ENCODE measurements around the gene FN1.
"Not testable (repeated sequence)": the region's sequence is repeated elsewhere in the genome, so short reads cannot be mapped to it uniquely, and the experiment has no call there.

The FN1 gene

DNA sequence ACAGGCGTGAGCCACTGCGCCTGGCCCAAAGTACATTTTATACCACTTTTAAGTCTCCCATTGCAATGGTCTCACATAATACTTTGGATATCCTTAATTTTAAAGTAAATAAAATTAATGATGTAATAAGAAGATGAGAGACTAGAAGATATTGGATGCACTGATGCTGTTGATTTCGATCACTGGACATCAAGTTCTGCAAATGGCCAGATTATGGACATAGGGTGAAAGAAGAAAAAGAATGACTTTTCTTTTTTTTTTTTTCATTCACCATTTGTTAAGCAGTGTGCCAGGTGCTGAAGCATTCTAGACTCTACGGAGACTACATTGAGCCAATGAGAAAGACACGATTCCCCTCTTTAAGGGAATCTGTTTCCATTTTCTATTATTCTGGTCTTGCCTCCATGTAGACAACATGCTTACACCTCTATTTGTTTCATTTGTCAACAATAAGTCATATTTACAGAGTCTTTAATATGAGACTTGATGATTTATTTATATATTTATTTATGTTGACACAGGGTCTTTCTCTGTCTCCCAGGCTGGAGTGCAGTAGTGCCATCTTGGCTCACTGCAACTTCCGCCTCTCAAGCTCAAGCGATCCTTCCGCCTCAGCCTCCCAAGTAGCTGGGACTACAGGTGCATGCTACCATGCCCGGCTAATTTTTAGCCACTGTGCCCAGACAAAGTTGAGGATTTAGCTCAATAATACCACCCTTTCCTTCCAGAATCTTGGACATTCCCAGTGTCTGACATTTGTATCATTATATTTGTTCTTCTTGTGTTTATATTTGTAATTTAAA lies 23.7 kb downstream of the FN1 start:
- Histone ChIP-seq H3K27ac (ENCODE audit: low read depth, low read length) (no peak overlapping the region), H3K9me3 (ENCODE audit: control insufficient read depth, insufficient read depth, low read length) (no peaks in the 10 kb centered on the region), H3K27me3 (ENCODE audit: control insufficient read depth, insufficient read depth, low read length) (no peaks in the 10 kb centered on the region), H3K4me1 (ENCODE audit: control insufficient read depth, insufficient read depth, low read length) (no peaks in the 10 kb centered on the region), H3K4me3 (ENCODE audit: low read depth, low read length) (no peak overlapping the region), H3K9ac (ENCODE audit: low read depth, low read length) (no peak overlapping the region), H3K36me3 (ENCODE audit: control insufficient read depth, insufficient read depth, low read length) (peaks cover 40% of the 10 kb centered on the region)

DNA sequence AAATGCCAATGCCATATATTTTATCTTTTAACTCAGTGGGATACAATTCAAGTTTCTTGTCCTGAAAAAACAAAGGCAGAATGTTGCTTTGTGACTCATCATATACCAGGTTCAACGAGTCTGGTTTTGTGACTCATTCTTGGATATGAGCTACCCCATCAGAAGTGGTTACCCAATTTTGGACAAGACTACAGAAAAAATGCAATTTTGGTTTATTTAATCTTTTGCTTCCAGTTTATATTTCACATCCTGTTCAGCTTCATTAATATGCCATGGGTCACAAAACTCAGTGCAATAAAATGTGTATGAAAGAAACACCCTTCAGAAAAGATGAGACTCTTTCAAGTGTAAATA lies 25.0 kb downstream of the FN1 start:
- H3K4me1 ChIP-seq (ENCODE audit: control insufficient read depth, insufficient read depth, low read length), result no peaks in the 10 kb centered on the region
- no peaks in the 10 kb centered on the region for H3K27me3 ChIP-seq (ENCODE audit: control insufficient read depth, insufficient read depth, low read length)
- H3K4me3 ChIP-seq (ENCODE audit: low read depth, low read length), result no peak overlapping the region
- peaks cover 46% of the 10 kb centered on the region for H3K36me3 ChIP-seq (ENCODE audit: control insufficient read depth, insufficient read depth, low read length)
- H3K27ac ChIP-seq (ENCODE audit: low read depth, low read length), result no peak overlapping the region
- no peak overlapping the region for H3K9ac ChIP-seq (ENCODE audit: low read depth, low read length)
- no peaks in the 10 kb centered on the region for H3K9me3 ChIP-seq (ENCODE audit: control insufficient read depth, insufficient read depth, low read length)

DNA sequence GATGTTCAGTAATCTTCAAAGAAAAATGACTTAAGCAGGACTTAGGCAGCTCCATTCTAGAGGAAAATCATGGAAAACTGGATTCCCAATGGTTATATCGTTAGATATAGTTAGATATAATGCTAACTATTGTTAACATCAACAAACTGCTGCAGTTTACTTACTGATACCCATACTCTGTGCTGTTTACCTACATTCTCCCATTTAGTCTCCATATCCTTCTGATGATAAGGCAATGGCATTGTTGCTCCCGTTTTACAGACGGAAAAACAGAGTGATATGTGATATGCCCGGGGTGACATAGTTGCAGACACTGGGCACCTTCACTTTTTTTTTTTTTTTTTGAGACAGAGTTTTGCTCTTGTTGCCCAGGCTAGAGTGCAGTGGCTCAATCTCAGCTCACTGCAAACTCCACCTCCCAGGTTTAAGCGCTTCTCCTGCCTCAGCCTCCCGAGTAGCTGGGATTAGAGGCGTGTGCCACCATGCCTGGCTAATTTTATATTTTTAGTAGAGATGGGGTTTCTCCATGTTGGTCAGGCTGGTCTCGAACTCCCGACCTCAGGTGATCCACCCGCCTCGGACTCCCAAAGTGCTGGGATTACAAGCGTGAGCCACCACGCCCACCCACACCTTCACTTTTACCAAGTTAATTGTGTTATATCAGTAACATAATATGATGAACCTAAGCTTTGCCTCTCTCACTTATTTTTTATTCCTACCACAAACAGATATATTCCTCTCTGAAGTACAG lies 25.5 kb downstream of the FN1 start:
- not testable (repeated sequence) for H3K4me1 ChIP-seq (ENCODE audit: control insufficient read depth, insufficient read depth, low read length); H3K9me3 ChIP-seq (ENCODE audit: control insufficient read depth, insufficient read depth, low read length); H3K27me3 ChIP-seq (ENCODE audit: control insufficient read depth, insufficient read depth, low read length); H3K27ac ChIP-seq (ENCODE audit: low read depth, low read length); H3K4me3 ChIP-seq (ENCODE audit: low read depth, low read length); H3K9ac ChIP-seq (ENCODE audit: low read depth, low read length)
- peaks cover 48% of the 10 kb centered on the region for H3K36me3 ChIP-seq (ENCODE audit: control insufficient read depth, insufficient read depth, low read length)

DNA sequence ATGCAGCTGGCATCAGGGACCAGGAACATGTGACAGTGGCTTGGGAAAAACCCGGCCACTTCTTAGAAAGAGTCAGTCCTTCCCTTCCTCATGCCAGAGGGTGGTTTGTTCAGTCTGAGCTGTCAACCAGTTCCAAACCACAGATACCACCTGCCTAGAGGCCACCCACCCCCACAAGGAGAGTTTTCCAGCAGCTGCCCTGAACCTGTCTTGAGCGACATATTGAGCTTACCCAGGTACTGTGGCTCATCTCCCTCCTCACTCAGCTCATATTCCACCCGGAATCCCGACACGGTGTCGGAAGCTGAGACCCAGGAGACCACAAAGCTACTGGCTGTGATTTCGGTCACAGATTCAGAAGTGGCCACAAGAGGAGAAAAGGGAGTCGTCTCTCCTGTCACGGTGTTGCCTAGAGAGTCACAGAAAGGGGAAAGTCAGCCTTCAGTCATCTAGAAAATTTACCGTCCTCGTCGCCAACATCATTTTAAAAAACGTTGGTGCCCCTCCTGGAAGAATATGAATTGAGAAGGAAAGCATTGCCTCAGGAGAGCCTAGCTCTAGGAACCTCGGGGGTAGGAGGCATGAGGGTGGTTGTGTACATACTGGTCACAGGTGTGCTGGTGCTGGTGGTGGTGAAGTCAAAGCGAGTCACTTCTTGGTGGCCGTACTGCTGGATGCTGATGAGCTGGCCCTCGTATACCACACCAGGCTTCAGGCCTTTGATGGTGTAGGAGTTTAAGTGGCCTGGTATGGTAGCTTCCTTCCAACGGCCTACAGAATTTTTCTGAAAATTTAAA lies 26.3 kb downstream of the FN1 start:
- Histone ChIP-seq H3K9me3 (ENCODE audit: control insufficient read depth, insufficient read depth, low read length) (no peaks in the 10 kb centered on the region), H3K36me3 (ENCODE audit: control insufficient read depth, insufficient read depth, low read length) (peaks cover 50% of the 10 kb centered on the region), H3K4me1 (ENCODE audit: control insufficient read depth, insufficient read depth, low read length) (no peaks in the 10 kb centered on the region), H3K27ac (ENCODE audit: low read depth, low read length) (no peak overlapping the region), H3K27me3 (ENCODE audit: control insufficient read depth, insufficient read depth, low read length) (no peaks in the 10 kb centered on the region), H3K4me3 (ENCODE audit: low read depth, low read length) (no peak overlapping the region), H3K9ac (ENCODE audit: low read depth, low read length) (no peak overlapping the region)

DNA sequence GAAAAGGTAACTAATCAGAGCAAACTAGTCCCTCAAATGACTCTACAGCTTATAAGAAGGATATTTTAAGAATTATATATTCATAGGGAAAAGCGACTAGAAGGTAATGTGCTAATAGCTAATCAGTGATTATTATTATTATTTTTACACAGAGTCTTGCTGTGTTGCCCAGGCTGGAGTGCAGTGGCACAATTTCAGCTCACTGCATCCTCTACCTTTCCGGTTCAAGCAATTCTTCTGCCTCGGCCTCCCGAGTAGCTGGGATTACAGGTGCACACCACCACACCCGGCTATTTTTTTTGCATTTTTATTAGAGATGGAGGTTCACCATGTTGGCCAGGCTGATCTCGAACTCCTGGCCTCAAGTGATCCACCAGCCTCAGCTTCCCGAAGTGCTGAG lies 27.4 kb downstream of the FN1 start:
- peaks cover 57% of the 10 kb centered on the region for H3K36me3 ChIP-seq (ENCODE audit: control insufficient read depth, insufficient read depth, low read length)

DNA sequence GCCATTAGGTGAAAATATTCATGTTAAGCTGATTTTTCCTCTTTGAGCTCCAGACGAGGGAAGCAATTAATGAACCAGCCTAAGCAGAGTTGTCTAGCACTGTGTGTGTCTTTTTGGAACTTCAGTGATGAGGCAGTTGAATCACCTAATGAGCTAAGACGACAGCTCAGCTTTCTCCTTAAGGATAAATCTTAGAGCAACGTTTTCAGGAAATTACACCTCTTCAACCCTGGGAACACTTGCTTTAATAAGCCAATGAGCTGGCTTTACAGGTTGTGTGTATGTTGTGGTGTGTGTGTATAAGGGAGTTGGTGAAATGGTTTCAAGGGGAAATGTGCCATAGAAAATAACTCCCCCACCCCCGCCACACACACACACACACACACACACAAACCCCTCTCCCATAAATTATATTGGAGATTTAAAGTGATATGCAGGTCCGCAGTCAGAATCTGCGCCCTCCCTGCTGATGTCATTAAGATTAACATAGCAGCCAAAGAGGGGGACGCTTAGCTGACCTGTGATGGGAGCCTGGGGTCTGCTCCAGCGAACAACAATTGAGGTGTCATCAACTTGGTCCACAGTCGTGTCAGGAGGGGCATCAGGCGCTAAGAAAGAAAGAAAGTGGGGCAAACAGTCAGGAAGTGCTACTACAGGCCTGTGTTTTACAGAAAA lies 28.1 kb downstream of the FN1 start:
- peaks cover 4% of the 10 kb centered on the region; the same call in 1 of the 2 replicates for H3K4me1 ChIP-seq (ENCODE audit: control insufficient read depth, insufficient read depth, low read length)
- H3K27me3 ChIP-seq (ENCODE audit: control insufficient read depth, insufficient read depth, low read length), result no peaks in the 10 kb centered on the region

More for the DNA sequence above, 27.4 kb downstream of the FN1 start:
- H3K27me3 ChIP-seq (ENCODE audit: control insufficient read depth, insufficient read depth, low read length); H3K4me1 ChIP-seq (ENCODE audit: control insufficient read depth, insufficient read depth, low read length); H3K27ac ChIP-seq (ENCODE audit: low read depth, low read length); H3K4me3 ChIP-seq (ENCODE audit: low read depth, low read length); H3K9ac ChIP-seq (ENCODE audit: low read depth, low read length); H3K9me3 ChIP-seq (ENCODE audit: control insufficient read depth, insufficient read depth, low read length): not testable (repeated sequence)

DNA sequence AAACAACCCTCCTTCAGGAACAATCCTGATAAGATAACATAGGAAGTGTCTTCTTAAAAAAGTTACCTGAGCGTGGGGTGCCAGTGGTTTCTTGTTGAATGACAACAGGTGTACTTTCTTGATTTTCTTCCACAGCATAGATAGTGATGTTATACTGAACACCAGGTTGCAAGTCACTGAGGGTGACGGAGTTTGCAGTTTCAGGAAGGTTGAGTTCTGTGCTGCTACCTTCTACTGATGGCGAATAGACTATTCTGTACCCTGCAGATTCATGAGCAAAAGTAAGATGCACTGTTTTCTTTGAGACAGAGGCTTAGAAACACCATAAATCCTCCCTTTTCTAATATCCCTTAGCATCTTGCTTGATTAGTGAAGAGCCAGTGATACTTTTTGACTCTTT lies 28.8 kb downstream of the FN1 start:
- Histone ChIP-seq H3K4me3 (ENCODE audit: low read depth, low read length) (no peak overlapping the region), H3K9ac (ENCODE audit: low read depth, low read length) (no peak overlapping the region), H3K4me1 (ENCODE audit: control insufficient read depth, insufficient read depth, low read length) (peaks cover 4% of the 10 kb centered on the region; the same call in 1 of the 2 replicates), H3K36me3 (ENCODE audit: control insufficient read depth, insufficient read depth, low read length) (peaks cover 62% of the 10 kb centered on the region), H3K9me3 (ENCODE audit: control insufficient read depth, insufficient read depth, low read length) (no peaks in the 10 kb centered on the region), H3K27ac (ENCODE audit: low read depth, low read length) (no peak overlapping the region), H3K27me3 (ENCODE audit: control insufficient read depth, insufficient read depth, low read length) (no peaks in the 10 kb centered on the region)

More for the DNA sequence above, 28.1 kb downstream of the FN1 start:
- H3K9me3 ChIP-seq (ENCODE audit: control insufficient read depth, insufficient read depth, low read length), result no peaks in the 10 kb centered on the region
- H3K9ac ChIP-seq (ENCODE audit: low read depth, low read length), result no peak overlapping the region
- H3K36me3 ChIP-seq (ENCODE audit: control insufficient read depth, insufficient read depth, low read length), result peaks cover 63% of the 10 kb centered on the region
- H3K27ac ChIP-seq (ENCODE audit: low read depth, low read length), result no peak overlapping the region
- no peak overlapping the region for H3K4me3 ChIP-seq (ENCODE audit: low read depth, low read length)

DNA sequence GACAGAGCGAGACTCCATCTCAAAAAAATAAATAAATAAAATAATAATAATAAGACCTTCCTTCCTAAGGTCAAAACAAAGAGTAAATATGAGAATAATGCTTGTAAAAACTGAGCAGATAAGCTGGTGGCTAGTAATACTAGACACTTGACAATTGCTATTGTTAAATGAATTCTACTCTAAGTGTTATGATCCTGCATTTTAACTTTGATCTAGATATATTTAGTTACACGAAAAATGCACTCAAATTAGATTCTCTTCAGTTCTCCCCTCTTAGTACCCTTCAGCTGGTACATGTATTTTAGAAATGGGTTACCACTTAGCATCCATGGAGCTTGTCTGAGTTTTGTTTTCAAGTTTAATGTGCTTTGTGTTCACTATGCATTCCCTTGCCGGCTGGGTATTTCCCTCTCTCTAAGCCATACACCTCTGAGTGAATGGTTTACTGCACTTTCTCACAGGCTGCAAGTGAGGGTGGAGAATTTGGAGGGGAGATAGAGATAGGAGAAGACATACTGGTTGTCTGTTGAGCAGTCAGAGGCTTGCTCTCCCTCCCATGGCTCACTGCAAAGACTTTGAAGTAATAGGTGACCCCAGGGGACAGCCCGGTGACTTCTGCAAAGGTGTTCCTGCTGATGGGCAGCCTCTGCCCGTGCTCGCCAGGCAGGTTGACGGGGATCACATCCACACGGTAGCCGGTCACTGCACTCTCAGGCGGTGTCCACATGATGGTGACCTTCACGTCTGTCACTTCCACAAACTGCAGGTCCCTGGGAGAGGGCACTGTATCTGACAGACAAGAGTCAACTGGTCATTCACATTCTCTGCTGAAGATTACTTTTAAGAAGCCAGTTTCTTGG lies 29.9 kb downstream of the FN1 start:
- H3K4me3 ChIP-seq (ENCODE audit: low read depth, low read length), result no peak overlapping the region
- H3K27ac ChIP-seq (ENCODE audit: low read depth, low read length), result no peak overlapping the region
- no peaks in the 10 kb centered on the region for H3K27me3 ChIP-seq (ENCODE audit: control insufficient read depth, insufficient read depth, low read length)
- H3K4me1 ChIP-seq (ENCODE audit: control insufficient read depth, insufficient read depth, low read length), result peaks cover 4% of the 10 kb centered on the region; the same call in 1 of the 2 replicates
- H3K36me3 ChIP-seq (ENCODE audit: control insufficient read depth, insufficient read depth, low read length), result peaks cover 62% of the 10 kb centered on the region
- no peak overlapping the region for H3K9ac ChIP-seq (ENCODE audit: low read depth, low read length)
- no peaks in the 10 kb centered on the region for H3K9me3 ChIP-seq (ENCODE audit: control insufficient read depth, insufficient read depth, low read length)

DNA sequence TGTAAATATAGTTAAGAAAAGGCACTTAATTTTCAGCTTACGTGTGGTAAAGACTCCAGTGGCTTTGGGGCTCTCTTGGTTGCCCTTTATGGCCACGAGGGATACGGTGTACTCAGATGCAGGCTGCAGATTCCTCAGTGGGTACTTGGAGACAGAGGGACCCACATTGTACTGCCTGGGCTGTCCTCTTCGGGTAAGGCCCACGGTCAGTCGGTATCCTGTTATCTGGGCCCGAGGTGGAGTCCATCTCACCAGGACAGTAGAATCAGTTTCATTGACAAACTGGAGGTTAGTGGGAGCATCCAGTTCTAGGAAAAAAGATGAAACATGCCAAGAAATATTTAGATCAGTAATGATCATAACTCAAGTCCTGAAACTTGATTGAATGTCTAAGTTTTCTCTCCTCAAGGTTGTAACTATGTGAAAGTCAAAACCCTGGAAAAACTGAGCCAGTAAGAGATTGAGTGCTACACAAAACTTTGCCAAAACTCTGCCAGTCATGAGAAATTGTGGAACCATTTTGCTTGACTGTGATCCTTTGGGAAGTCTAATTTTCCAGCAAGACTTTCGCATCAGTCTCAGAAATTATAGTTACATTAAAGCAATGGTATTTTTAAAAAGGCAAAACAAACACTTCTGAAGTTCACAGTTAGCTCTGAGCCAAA lies 31.4 kb downstream of the FN1 start:
- no peak overlapping the region for H3K9ac ChIP-seq (ENCODE audit: low read depth, low read length)
- H3K36me3 ChIP-seq (ENCODE audit: control insufficient read depth, insufficient read depth, low read length), result peaks cover 57% of the 10 kb centered on the region
- no peaks in the 10 kb centered on the region for H3K27me3 ChIP-seq (ENCODE audit: control insufficient read depth, insufficient read depth, low read length)
- no peaks in the 10 kb centered on the region for H3K9me3 ChIP-seq (ENCODE audit: control insufficient read depth, insufficient read depth, low read length)
- peaks cover 5% of the 10 kb centered on the region; the same call in 1 of the 2 replicates for H3K4me1 ChIP-seq (ENCODE audit: control insufficient read depth, insufficient read depth, low read length)
- no peak overlapping the region for H3K4me3 ChIP-seq (ENCODE audit: low read depth, low read length)
- H3K27ac ChIP-seq (ENCODE audit: low read depth, low read length), result no peak overlapping the region
